Adrenal gland (tissue), 5 donors: ENCODE results near the gene PELO.

Source experiments
- CTCF ChIP-seq, 6 experiments: fragments of 450-650 bp in 4 of 6; fragments of 200-600 bp in 2 of 6; sonication (generic) in 1 of 6; IDR thresholded peaks; 1 replicate in 5 of 6; 2 replicates in 1 of 6; pipeline versions ENCODE4 v1.5.1 to v1.8.0; 2016 to 2021; ENCODE audit warnings: antibody characterized with exemption in 6 of 6, mild to moderate bottlenecking in 2 of 6, moderate library complexity in 1 of 6
- POLR2A ChIP-seq, 2 donors: fragments of 450-650 bp; IDR thresholded peaks; one replicate each; pipeline ENCODE4 v1.6.1; 2017; ENCODE audit warnings: antibody characterized with exemption in 2 of 2, mild to moderate bottlenecking in 2 of 2, moderate library complexity in 1 of 2
- donor health status: DM: no; HTN: no; CAD: no.

GRCh38 chr5:52825826-52826225 lies 38.1 kb downstream of the PELO start:
- TF ChIP-seq POLR2A (IDR thresholded peaks at IDR 0.05), result no peak
- TF ChIP-seq CTCF (IDR thresholded peaks at IDR 0.05), result no peak
